Uterus (tissue), 4 donors: ENCODE data around the gene GSAP. TPM values are rescaled to one million over a fixed set of nuclear protein-coding genes. Genes with fewer than 3 reads are reported as not detected.

Experiments used
- DNase-seq, 2 donors: peaks; one replicate each; pipeline ENCODE4 v3.0.0-alpha.2; 2019 to 2020
- H3K27ac ChIP-seq, 2 donors: fragments of 200-600 bp; sonication (generic); 1 replicate in 1 of 2; 2 replicates in 1 of 2; pipeline ENCODE4 v1.5.1; 2016 to 2018
- H3K27me3 ChIP-seq, 2 donors: fragments of 200-600 bp; sonication (generic); one replicate each; pipeline ENCODE4 v1.5.1; 2018 to 2019; ENCODE audit warnings: control low read depth in 1 of 2
- H3K36me3 ChIP-seq, 2 donors: fragments of 200-600 bp; sonication (generic); one replicate each; pipeline ENCODE4 v1.5.1; 2019; ENCODE audit warnings: control low read depth in 1 of 2
- H3K4me1 ChIP-seq, 2 donors: fragments of 200-600 bp; sonication (generic); one replicate each; pipeline ENCODE4 v1.5.1; 2018 to 2019; ENCODE audit warnings: control low read depth in 1 of 2
- H3K4me3 ChIP-seq, 2 donors: fragments of 200-600 bp; sonication (generic); 1 replicate in 1 of 2; 2 replicates in 1 of 2; pipeline ENCODE4 v1.5.1; 2018 to 2019; ENCODE audit warnings: mild to moderate bottlenecking in 1 of 2
- H3K9me3 ChIP-seq, 2 donors: fragments of 200-600 bp; sonication (generic); one replicate each; pipeline ENCODE4 v1.5.1; 2019; ENCODE audit warnings: control low read depth in 1 of 2
- CTCF ChIP-seq, 4 experiments: fragments of 200-600 bp in 2 of 4; fragments of 450-650 bp in 2 of 4; sonication (generic) in 2 of 4; IDR thresholded peaks; one replicate each; pipeline ENCODE4 v1.5.1; 2016 to 2019; ENCODE audit warnings: antibody characterized with exemption in 4 of 4, mild to moderate bottlenecking in 2 of 4, moderate library complexity in 1 of 4
- POLR2A ChIP-seq, 2 donors: fragments of 450-650 bp; IDR thresholded peaks; one replicate each; pipeline ENCODE4 v1.6.1; 2016; ENCODE audit warnings: antibody characterized with exemption in 2 of 2, mild to moderate bottlenecking in 1 of 2, moderate library complexity in 1 of 2
- intact Hi-C: fragments of 100-400 bp; cut with DNase I; formaldehyde crosslinking; loops from one replicate; pipeline ENCODE4 v1.15.1; 2023; ENCODE audit warnings: low total_unique reads
- total RNA-seq, 4 donors: library from RNA; depleted of rRNA in 3 of 4; stranded (reverse); fragments of >200 nt in 3 of 4; gene quantifications; one replicate each; pipeline versions ENCODE4 v1.1.0 to v1.2.4, GENCODE V29; 2014 to 2023
- donor health status: DM: yes; HTN: yes; CAD: no.

GSAP gene
- total RNA-seq, 4 donors from 2014 or later, result 3.6 to 24.1 (median 13.1) TPM

GRCh38 chr7:77313085-77313484 is 103.1 kb downstream of the GSAP start:
- no peak for DNase-seq
- Histone ChIP-seq H3K4me3 (no peak overlapping the region), H3K27me3 (no peaks in the 10 kb centered on the region), H3K27ac (no peak overlapping the region), H3K9me3 (no peaks in the 10 kb centered on the region), H3K36me3 (no peaks in the 10 kb centered on the region), H3K4me1 (no peaks in the 10 kb centered on the region)
- TF ChIP-seq CTCF (IDR thresholded peaks at IDR 0.05) (no peak), POLR2A (IDR thresholded peaks at IDR 0.05) (no peak)
- intact Hi-C loops, result no loop called here

GRCh38 chr7:77310982-77311381 is 105.2 kb downstream of the GSAP start:
- Histone ChIP-seq H3K9me3 (no peaks in the 10 kb centered on the region), H3K36me3 (no peaks in the 10 kb centered on the region), H3K4me1 (no peaks in the 10 kb centered on the region), H3K4me3 (no peak overlapping the region), H3K27me3 (no peaks in the 10 kb centered on the region), H3K27ac (no peak overlapping the region)
- no peak for TF ChIP-seq POLR2A (IDR thresholded peaks at IDR 0.05)
- no peak for TF ChIP-seq CTCF (IDR thresholded peaks at IDR 0.05)
- intact Hi-C loops, result no loop called here
- no peak for DNase-seq

- DNase-seq, result no peak
- Histone ChIP-seq H3K36me3 (no peaks in the 10 kb centered on the region), H3K27me3 (no peaks in the 10 kb centered on the region), H3K4me1 (no peaks in the 10 kb centered on the region), H3K4me3 (no peak overlapping the region), H3K9me3 (no peaks in the 10 kb centered on the region), H3K27ac (no peak overlapping the region)
- TF ChIP-seq CTCF (IDR thresholded peaks at IDR 0.05), result no peak
- TF ChIP-seq POLR2A (IDR thresholded peaks at IDR 0.05), result no peak
- intact Hi-C loops, result no loop called here
Observed at GRCh38 chr7:77309714-77310220, 106.4 kb downstream of the GSAP start.

- intact Hi-C loops, result no loop called here
- no peaks in the 10 kb centered on the region for H3K9me3 ChIP-seq
- no peak for TF ChIP-seq POLR2A (IDR thresholded peaks at IDR 0.05)
- TF ChIP-seq CTCF (IDR thresholded peaks at IDR 0.05), result no peak
- H3K27me3 ChIP-seq, result no peaks in the 10 kb centered on the region
- no peak overlapping the region for H3K4me3 ChIP-seq
- H3K36me3 ChIP-seq, result no peaks in the 10 kb centered on the region
- no peak for DNase-seq
- no peaks in the 10 kb centered on the region for H3K4me1 ChIP-seq
- H3K27ac ChIP-seq, result no peak overlapping the region
Observed at GRCh38 chr7:77308792-77309191, 107.4 kb downstream of the GSAP start.

GRCh38 chr7:77306231-77307067 is 109.7 kb downstream of the GSAP start:
- intact Hi-C loops, result no loop called here
- no peak overlapping the region for H3K4me3 ChIP-seq
- H3K27me3 ChIP-seq, result no peaks in the 10 kb centered on the region
- TF ChIP-seq CTCF (IDR thresholded peaks at IDR 0.05) (no peak), POLR2A (IDR thresholded peaks at IDR 0.05) (no peak)
- no peak overlapping the region for H3K27ac ChIP-seq
- H3K9me3 ChIP-seq, result no peaks in the 10 kb centered on the region
- DNase-seq, result no peak
- H3K36me3 ChIP-seq, result no peaks in the 10 kb centered on the region
- H3K4me1 ChIP-seq, result no peaks in the 10 kb centered on the region
